Ovary (tissue), 9 donors: ENCODE data around the gene PFKP. TPM values are rescaled to one million over a fixed set of nuclear protein-coding genes. Genes with fewer than 3 reads are reported as not detected.
"Not testable (repeated sequence)": the region's sequence is repeated elsewhere in the genome, so short reads cannot be mapped to it uniquely, and the experiment has no call there.

Experiments used
- DNase-seq, 5 donors: peaks; one replicate each; pipeline ENCODE4 v3.0.0-alpha.2; 2019 to 2020
- H3K27ac ChIP-seq, 2 donors: fragments of 200-600 bp; one replicate each; pipeline versions ENCODE4 v1.5.1 to v1.8.0; 2019 to 2022
- H3K27me3 ChIP-seq: fragments of 200-600 bp; one replicate; pipeline ENCODE4 v1.8.0; 2022
- H3K36me3 ChIP-seq: fragments of 200-600 bp; sonication (generic); one replicate; pipeline ENCODE4 v1.5.1; 2019
- H3K4me1 ChIP-seq: one replicate; pipeline ENCODE4 v1.8.1; 2013; ENCODE audit warnings: mild to moderate bottlenecking, moderate library complexity; ENCODE audit not compliant: insufficient read depth
- H3K4me3 ChIP-seq: fragments of 200-600 bp; sonication (generic); one replicate; pipeline ENCODE4 v1.5.1; 2017
- H3K9me3 ChIP-seq, 2 donors: fragments of 200-600 bp in 1 of 2; sonication (generic) in 1 of 2; one replicate each; pipeline versions ENCODE4 v1.5.1 to v1.8.1; 2013 to 2019; ENCODE audit warnings: mild to moderate bottlenecking in 1 of 2, moderate library complexity in 1 of 2
- EP300 ChIP-seq: sonication (generic); formaldehyde crosslinking; IDR thresholded peaks from one replicate; pipeline ENCODE4 v1.6.1; 2017; ENCODE audit warnings: antibody characterized with exemption
- POLR2A ChIP-seq: fragments of 450-650 bp; IDR thresholded peaks from one replicate; pipeline ENCODE4 v1.6.1; 2017; ENCODE audit warnings: antibody characterized with exemption, mild to moderate bottlenecking, moderate library complexity
- WGBS, 3 donors: extraction: QIAGEN DNeasy Blood & Tissue Kit in 1 of 3; methylation state at CpG; one replicate each; pipeline versions ENCODE4 v1.1.5 to v1.1.7; 2013 to 2017; 5-methylcytosine and 5-hydroxymethylcytosine counted together
- intact Hi-C, 4 donors: fragments of 100-400 bp; cut with DNase I; formaldehyde crosslinking; loops; one replicate each; pipeline versions ENCODE4 v1.11.0 to v1.15.1; 2022 to 2023
- polyA plus RNA-seq, 2 donors: library from polyadenylated mRNA; stranded (reverse); fragments of 200-250 nt in 1 of 2; fragments of 350-450 nt in 1 of 2; fragmentation: Illumina TruSeq in 1 of 2; extraction: RNeasy Lipid Tissue Mini Kit (QIAGEN cat#74804) in 1 of 2; gene quantifications; one replicate each; pipeline ENCODE4 v1.2.3, GENCODE V29; 2013 to 2014
- total RNA-seq, 7 donors: library from RNA; depleted of rRNA in 2 of 7; stranded (reverse); fragments of >200 nt in 2 of 7; fragmentation: NEBNext Ultra II Directional in 3 of 7; extraction: Animal tissue kit (Norgen Biotek cat#: 25700) in 3 of 7; gene quantifications; one replicate each; pipeline versions ENCODE4 v1.1.0 to v1.2.4, GENCODE V29; 2016 to 2023
- TF ChIP-seq, protein P1 (sequence below), 3 donors: fragments of 450-650 bp in 2 of 3; fragments of 200-600 bp in 1 of 3; IDR thresholded peaks; one replicate each; pipeline versions ENCODE4 v1.5.1 to v1.8.0; 2016 to 2022; ENCODE audit warnings: antibody characterized with exemption in 3 of 3, mild to moderate bottlenecking in 1 of 3
- donor health status: DM: no; HTN: no; CAD: no; lungs with moderate emphysema.
- donor health status: DM: no; HTN: no; CAD: no.
- donor health status: Bipolar disorder and iron deficiency.
- donor health status: DM: yes; HTN: yes; CAD: no.
- donor health status: DM: no; HTN: no; CAD: no.
- donor health status: DM: yes; HTN: yes; CAD: no.

PFKP gene
- total and polyA plus RNA-seq, 9 donors: 12.4 to 74.9 (median 23.1) TPM

GRCh38 chr10:3103646-3104045 is 36.3 kb downstream of the PFKP start:
- H3K36me3 ChIP-seq: no peaks in the 10 kb centered on the region
- intact Hi-C loops: no loop called here
- no peaks in the 10 kb centered on the region for H3K4me1 ChIP-seq
- no peak overlapping the region for H3K27ac ChIP-seq
- no peak overlapping the region for H3K4me3 ChIP-seq
- WGBS, 3 donors: 93 to 97% (median 94%) methylated on average over 30 of the region's 30 CpGs
- DNase-seq: no peak
- no peaks in the 10 kb centered on the region for H3K27me3 ChIP-seq
- H3K9me3 ChIP-seq: no peaks in the 10 kb centered on the region
- TF ChIP-seq EP300: no peak
- TF ChIP-seq, protein P1, sequence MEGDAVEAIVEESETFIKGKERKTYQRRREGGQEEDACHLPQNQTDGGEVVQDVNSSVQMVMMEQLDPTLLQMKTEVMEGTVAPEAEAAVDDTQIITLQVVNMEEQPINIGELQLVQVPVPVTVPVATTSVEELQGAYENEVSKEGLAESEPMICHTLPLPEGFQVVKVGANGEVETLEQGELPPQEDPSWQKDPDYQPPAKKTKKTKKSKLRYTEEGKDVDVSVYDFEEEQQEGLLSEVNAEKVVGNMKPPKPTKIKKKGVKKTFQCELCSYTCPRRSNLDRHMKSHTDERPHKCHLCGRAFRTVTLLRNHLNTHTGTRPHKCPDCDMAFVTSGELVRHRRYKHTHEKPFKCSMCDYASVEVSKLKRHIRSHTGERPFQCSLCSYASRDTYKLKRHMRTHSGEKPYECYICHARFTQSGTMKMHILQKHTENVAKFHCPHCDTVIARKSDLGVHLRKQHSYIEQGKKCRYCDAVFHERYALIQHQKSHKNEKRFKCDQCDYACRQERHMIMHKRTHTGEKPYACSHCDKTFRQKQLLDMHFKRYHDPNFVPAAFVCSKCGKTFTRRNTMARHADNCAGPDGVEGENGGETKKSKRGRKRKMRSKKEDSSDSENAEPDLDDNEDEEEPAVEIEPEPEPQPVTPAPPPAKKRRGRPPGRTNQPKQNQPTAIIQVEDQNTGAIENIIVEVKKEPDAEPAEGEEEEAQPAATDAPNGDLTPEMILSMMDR (IDR thresholded peaks at IDR 0.05): no peak
- TF ChIP-seq POLR2A: no peak

DNA sequence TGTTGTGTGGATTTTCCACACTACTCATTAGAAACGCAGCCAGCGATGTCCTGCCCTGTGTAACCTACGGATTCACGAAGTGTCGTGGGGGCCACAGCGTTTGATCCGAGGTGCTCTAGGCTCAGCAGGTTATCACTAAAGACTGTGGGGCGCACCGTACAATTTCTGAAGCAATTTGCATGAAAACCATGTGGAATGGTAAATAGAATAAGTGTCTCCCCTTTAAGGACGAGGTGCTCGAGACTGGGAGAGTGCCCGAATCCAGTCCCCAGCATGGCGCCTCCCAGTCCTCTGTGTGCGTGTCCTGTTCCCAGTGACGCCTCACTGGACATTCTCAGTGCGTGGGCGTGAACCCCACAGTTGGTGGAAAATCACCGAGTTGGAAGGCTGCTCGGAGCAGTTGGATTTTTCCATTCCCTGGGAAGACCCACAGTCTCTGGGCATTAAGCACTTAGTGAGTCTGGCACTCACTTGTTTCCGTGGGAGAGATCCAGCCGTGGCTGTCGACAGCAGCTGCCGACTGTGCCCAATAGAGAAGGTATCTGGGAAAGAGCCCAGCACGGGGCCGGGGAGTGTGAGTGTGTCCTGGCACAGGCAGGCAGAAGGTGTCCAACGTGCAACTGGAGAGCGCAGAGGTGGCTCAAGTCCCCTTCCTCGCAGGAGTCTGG is 37.0 kb downstream of the PFKP start:
- Histone ChIP-seq H3K27me3 (no peaks in the 10 kb centered on the region), H3K4me3 (no peak overlapping the region), H3K4me1 (no peaks in the 10 kb centered on the region), H3K36me3 (no peaks in the 10 kb centered on the region), H3K27ac (no peak overlapping the region), H3K9me3 (no peaks in the 10 kb centered on the region)
- TF ChIP-seq, protein P1 (IDR thresholded peaks at IDR 0.05): no peak
- TF ChIP-seq EP300 (no peak), POLR2A (no peak)
- intact Hi-C loops: no loop called here
- WGBS, 3 donors: 83 to 87% (median 84%) methylated on average over 28 of the region's 28 CpGs
- no peak for DNase-seq

DNA sequence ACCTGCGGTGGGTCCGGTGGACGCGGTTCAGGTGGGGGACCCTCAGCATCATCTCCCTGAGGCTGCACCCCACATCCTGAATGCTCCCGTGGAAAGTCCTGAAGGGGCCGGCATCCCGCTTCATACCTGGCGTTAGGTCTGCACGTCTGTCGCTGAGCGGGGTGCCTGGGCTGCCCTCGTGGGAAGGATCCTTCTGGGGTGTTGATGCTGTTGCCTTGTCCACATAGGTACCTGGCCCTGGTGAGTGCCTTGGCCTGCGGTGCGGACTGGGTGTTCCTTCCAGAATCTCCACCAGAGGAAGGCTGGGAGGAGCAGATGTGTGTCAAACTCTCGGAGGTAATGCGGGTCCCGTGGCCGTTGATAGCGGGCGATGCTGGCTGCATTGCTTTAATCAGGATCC is 37.8 kb downstream of the PFKP start:
- WGBS, 3 donors: 90 to 97% (median 95%) methylated on average over 15 to 20 of the region's 20 CpGs
- Histone ChIP-seq H3K4me1 (no peaks in the 10 kb centered on the region), H3K4me3 (no peak overlapping the region), H3K27ac (no peak overlapping the region), H3K36me3 (no peaks in the 10 kb centered on the region), H3K9me3 (no peaks in the 10 kb centered on the region), H3K27me3 (no peaks in the 10 kb centered on the region)
- no peak for TF ChIP-seq EP300
- TF ChIP-seq POLR2A: no peak
- TF ChIP-seq, protein P1 (IDR thresholded peaks at IDR 0.05): no peak
- DNase-seq: no peak
- intact Hi-C loops: no loop called here

GRCh38 chr10:3105905-3106304 is 38.6 kb downstream of the PFKP start:
- intact Hi-C loops: no loop called here
- no peaks in the 10 kb centered on the region for H3K9me3 ChIP-seq
- no peak overlapping the region for H3K4me3 ChIP-seq
- H3K27me3 ChIP-seq: no peaks in the 10 kb centered on the region
- 83 to 91% (median 90%) methylated on average over 12 to 19 of the region's 20 CpGs for WGBS, 3 donors
- DNase-seq: no peak
- no peaks in the 10 kb centered on the region for H3K4me1 ChIP-seq
- H3K27ac ChIP-seq: no peak overlapping the region
- TF ChIP-seq EP300: no peak
- TF ChIP-seq, protein P1 (IDR thresholded peaks at IDR 0.05): no peak
- TF ChIP-seq POLR2A: no peak
- H3K36me3 ChIP-seq: no peaks in the 10 kb centered on the region

DNA sequence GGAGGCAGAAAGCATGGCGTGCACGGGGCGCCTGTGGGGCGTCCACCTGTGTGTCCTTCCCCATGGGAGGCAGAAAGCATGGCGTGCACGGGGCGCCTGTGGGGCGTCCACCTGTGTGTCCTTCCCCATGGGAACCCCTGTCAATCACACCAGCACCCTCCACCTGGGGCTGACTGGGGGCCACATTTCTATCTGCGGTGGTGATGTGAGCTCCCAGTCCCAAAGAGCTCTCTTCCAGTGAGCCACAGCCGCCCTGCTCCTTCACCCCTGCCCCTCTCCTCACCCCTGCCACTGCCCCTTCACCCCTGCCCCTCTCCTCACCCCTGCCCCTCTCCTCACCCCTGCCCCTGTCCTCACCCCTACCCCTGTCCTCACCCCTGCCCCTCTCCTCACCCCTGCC is 39.0 kb downstream of the PFKP start:
- H3K4me3 ChIP-seq, H3K36me3 ChIP-seq, intact Hi-C loops, H3K27ac ChIP-seq, H3K9me3 ChIP-seq, DNase-seq, H3K27me3 ChIP-seq, H3K4me1 ChIP-seq: not testable (repeated sequence)
- WGBS, 3 donors: 90 to 95% (median 92%) methylated on average over 6 of the region's 10 CpGs
